GM12878 (cell line): ENCODE results near the gene REG1A.

Experiments used
- CTCF ChIP-seq, 3 experiments: IDR thresholded peaks in 2 of 3; conservative IDR thresholded peaks in 1 of 3; 2 replicates each; pipeline ENCODE4 v1.5.1; 2011; ENCODE audit warnings: low read depth in 3 of 3, low read length in 3 of 3, mild to moderate bottlenecking in 3 of 3, control low read depth in 2 of 3, moderate library complexity in 2 of 3, inconsistent platforms in 1 of 3, mixed read lengths in 1 of 3; ENCODE audit not compliant: control insufficient read depth in 2 of 3, insufficient read depth in 1 of 3; ENCODE audit errors: extremely low read depth in 1 of 3
- MEF2A ChIP-seq: IDR thresholded peaks from 2 replicates; pipeline ENCODE4 v1.6.1; 2011; ENCODE audit warnings: low read depth, mild to moderate bottlenecking, low read length, moderate library complexity; ENCODE audit not compliant: insufficient read depth
- MXI1 ChIP-seq: fragments of 150-350 bp; IDR thresholded peaks from 2 replicates; pipeline ENCODE4 v1.6.1; 2011; ENCODE audit warnings: low read depth, mild to moderate bottlenecking, inconsistent platforms, low read length, improper control_type of control experiment
- PAX8 ChIP-seq: fragments of 450-650 bp; IDR thresholded peaks from 2 replicates; pipeline ENCODE4 v1.6.1; 2017; ENCODE audit warnings: mild to moderate bottlenecking, moderate library complexity
- SMARCA5 ChIP-seq: fragments of 450-650 bp; IDR thresholded peaks from 2 replicates; pipeline ENCODE4 v1.6.1; 2017; ENCODE audit warnings: mild to moderate bottlenecking
- SMC3 ChIP-seq: IDR thresholded peaks from 2 replicates; pipeline ENCODE4 v1.6.1; 2011; ENCODE audit warnings: low read length, improper control_type of control experiment, borderline replicate concordance
- TAF1 ChIP-seq: IDR thresholded peaks from 2 replicates; pipeline ENCODE4 v1.6.1; 2011; ENCODE audit warnings: mild to moderate bottlenecking, low read depth, low read length, borderline replicate concordance
- USF1 ChIP-seq: IDR thresholded peaks from 2 replicates; pipeline ENCODE4 v1.6.1; 2011; ENCODE audit warnings: borderline replicate concordance, low read depth, mild to moderate bottlenecking, moderate library complexity, mixed read lengths, low read length; ENCODE audit not compliant: insufficient read depth; ENCODE audit errors: extremely low read length
- ZNF274 ChIP-seq: IDR thresholded peaks from one replicate; pipeline ENCODE4 v1.8.0; 2011; ENCODE audit not compliant: insufficient read length, insufficient read depth
- ZSCAN29 ChIP-seq: fragments of 450-650 bp; IDR thresholded peaks from 2 replicates; pipeline ENCODE4 v1.6.1; 2017; ENCODE audit warnings: mild to moderate bottlenecking, moderate library complexity

GRCh38 chr2:79103214-79103613, 17.1 kb upstream of the REG1A start:
- TF ChIP-seq MXI1: no peak
- TF ChIP-seq SMC3: no peak
- TF ChIP-seq CTCF (IDR thresholded peaks at IDR 0.05 in 2 of 3, conservative IDR thresholded peaks at IDR 0.05 in 1 of 3; ENCODE audit: control insufficient read depth in 2 of 3, extremely low read depth in 1 of 3, insufficient read depth in 1 of 3, low read depth in 3 of 3, low read length in 3 of 3): no peak
- no peak for TF ChIP-seq PAX8
- no peak for TF ChIP-seq ZNF274
- TF ChIP-seq TAF1: no peak
- TF ChIP-seq ZSCAN29: no peak
- TF ChIP-seq SMARCA5: no peak
- no peak for TF ChIP-seq MEF2A
- no peak for TF ChIP-seq USF1
